Measurements from ENCODE around the gene EDRF1.
"Not testable (repeated sequence)": the region's sequence is repeated elsewhere in the genome, so short reads cannot be mapped to it uniquely, and the experiment has no call there.

EDRF1 gene

GRCh38 chr10:125719173-125720001, at the start of gene EDRF1:
TSS of gene EDRF1 (plus strand) at chr10:125719709. CDS start at chr10:125719808, 99 bp downstream.
- DNase-seq (peak; percentile 98), ATAC-seq (peak; percentile 98)

DNA sequence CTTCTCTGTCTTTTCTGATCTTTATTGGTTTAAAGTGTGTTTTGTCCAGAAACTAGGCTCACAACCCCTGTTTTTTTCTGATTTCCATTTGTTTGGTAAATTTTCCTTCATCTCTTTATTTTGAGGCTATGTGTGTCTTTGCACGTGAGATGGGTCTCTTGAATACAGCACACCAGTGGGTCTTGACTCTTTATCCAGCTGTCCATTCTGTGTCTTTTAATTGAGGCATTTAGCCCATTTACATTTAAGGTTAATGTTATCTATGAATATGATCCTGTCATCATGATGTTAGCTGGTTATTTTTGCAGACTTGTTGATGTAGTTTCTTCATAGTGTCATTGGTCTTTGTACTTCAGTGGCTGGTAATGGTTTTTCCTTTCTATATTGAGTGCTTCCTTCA, 46.6 kb upstream of the EDRF1 start:
- ATAC-seq (no peak), DNase-seq (no peak)

GRCh38 chr10:125679436-125679835, 40.1 kb upstream of the EDRF1 start:
- no peak for DNase-seq
- no peak for ATAC-seq

- DNase-seq (no peak), ATAC-seq (no peak)
These were observed 36.4 kb upstream of the EDRF1 start, which contains the start of gene TEX36 for GRCh38 chr10:125683063-125683462. TSS of gene TEX36 (minus strand) at chr10:125683163. CDS start at chr10:125682989, 174 bp downstream.

GRCh38 chr10:125683821-125684220, 35.7 kb upstream of the EDRF1 start:
- no peak for DNase-seq
- ATAC-seq: no peak

- no peak for ATAC-seq
These were observed 34.9 kb upstream of the EDRF1 start for GRCh38 chr10:125684581-125684980.

GRCh38 chr10:125687507-125688185, 31.9 kb upstream of the EDRF1 start:
- ATAC-seq (no peak), DNase-seq (no peak)

More at GRCh38 chr10:125684581-125684980, 34.9 kb upstream of the EDRF1 start:
- no peak for DNase-seq

DNA sequence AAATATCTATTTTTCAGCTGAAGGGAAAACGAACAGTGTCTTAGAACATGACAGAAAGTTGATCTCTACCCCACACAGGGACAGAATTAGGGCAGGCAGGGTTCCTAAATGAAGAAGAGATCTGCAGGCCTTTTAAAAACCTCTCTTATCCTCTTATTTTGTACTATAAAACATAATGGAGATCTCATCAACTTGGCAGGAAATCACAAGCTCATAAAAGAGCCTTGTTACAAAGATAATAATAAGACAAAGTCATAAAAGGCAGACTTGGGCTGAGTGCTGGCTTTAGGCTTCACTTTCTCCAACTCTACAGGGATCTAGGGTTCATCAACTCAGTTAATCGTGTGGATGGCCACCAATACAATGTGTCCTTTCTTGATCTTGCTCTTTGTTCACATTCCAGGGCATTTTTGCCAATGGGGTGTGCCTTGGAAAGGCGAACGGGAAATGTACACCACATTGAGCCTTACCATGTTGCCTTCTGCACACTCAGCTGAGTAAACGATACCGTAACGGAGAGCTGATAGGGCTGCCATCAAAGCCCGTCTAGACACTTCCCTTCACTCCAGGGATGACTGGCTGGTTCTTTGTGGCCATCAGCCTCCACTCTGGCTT, 29.4 kb upstream of the EDRF1 start:
- ATAC-seq (no peak), DNase-seq (no peak)

DNA sequence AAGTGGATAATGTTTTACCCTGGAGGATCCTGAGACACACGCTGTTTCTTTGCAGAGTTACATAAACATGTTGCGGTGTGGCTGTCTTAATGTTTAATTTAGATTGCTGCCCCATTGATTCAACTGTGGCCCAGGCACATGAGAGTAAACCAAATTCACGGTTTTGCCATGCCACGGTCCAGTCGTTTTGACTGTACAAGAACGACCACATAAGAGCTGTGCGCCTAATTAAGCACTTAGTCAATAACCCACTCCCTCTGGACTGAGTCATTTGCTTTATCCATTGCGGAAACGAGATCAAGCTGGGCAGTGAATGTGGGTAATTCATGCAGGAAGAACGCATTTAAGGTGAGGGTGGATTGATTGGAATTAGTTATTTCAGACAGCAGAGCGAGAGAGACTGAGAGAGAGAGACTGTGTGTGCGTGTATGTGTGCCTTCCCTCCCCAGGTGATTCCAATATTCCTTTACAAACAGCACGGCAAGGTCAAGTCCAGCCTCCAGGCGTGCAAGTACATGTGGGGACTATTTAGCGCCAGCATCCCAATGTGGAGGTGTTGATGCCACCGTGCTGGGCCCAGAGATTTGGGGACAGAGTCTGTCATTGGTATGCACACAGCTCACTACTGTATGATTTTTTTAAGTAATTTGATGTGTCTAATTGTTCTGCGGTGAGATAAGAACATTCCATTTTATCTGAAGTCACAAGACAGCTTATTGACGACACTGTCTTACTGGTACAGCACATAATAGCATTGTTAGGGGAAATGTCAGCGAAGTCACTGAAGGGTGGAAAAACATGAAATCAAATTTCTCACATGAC, 28.1 kb upstream of the EDRF1 start:
- DNase-seq (no peak), ATAC-seq (no peak)

DNA sequence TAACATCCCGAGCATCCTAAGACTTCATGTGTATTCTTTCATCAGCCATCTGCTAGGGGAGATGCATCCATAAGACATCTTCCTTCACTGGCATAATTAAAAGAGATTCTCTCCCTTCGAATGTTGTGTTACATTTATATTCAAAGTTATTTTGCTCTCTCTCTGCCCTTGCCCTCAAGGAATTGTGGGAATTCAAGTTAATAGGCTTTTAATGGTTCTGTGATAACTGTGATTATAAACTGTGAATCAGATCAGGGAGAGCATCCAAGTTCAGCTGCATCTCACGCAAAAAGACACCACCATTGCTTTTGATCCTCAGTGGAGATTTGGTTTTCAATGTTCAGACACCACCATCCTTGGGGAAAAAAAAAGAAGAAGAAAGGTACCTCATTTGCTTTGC, 27.3 kb upstream of the EDRF1 start:
- ATAC-seq: no peak
- no peak for DNase-seq

GRCh38 chr10:125692601-125693523, 26.6 kb upstream of the EDRF1 start:
- DNase-seq: no peak

DNA sequence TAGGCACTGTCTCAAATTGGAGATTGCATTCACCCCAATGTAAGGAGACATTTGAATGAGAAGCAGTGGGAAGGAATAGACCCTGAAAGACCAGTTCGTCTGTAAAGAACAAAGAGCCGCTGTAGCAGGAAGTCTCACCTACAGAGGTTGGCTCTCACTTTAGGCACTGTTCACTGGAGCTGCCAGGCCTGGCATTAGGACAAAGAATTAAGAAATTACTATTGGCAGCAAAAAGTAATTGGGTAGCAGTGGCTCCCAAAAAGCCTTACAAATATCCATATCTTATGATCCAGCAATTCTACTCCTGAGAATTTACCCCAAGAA, 26.0 kb upstream of the EDRF1 start:
- DNase-seq: no peak
- ATAC-seq: no peak

More at GRCh38 chr10:125692601-125693523, 26.6 kb upstream of the EDRF1 start:
- ATAC-seq: no peak

GRCh38 chr10:125694883-125695282, 24.6 kb upstream of the EDRF1 start:
- DNase-seq (no peak), ATAC-seq (no peak)

DNA sequence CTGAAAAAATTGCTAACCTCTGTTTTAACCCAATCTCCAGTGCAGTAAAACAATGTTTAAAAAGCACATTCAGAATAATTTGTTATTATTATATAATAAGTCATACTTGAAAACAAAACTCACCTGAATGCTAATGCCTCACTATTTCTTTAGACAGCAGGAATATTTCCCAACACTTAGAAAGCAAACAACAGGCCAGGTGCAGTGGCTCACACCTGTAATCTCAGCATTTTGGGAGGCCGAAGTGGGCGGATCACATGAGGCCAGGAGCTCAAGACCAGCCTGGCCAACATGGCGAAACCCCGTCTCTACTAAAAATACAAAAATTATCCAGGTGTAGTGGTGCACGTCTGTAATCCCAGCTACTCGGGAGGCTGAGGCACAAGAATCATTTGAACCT, 22.6 kb upstream of the EDRF1 start:
- ATAC-seq, DNase-seq: not testable (repeated sequence)

DNA sequence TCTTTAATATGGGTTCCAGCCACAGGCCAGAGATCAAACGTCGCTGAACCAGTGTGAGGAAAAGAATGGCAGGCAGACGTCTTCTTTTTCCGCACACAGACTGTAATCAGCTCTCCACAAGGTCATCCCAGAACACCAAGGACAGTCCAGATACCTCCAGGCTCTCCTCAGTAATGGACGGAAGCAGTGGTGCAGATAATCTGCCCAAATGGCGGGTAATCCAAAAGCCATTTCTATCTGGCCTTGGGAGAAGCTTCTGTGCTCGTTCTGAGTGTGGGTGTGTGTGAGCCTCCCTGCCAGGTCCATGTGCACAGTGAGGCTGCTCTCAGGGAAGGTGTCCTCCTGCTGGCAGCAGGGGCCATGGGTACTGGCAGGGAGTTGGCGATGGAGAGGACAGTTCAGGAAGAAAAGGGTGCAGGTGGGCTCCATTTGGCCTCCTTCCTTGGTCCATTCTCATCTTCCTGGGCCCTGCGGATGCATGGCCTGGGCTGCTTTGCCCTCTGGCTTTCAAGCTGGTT, 21.0 kb upstream of the EDRF1 start:
- DNase-seq: no peak
- no peak for ATAC-seq

- no peak for ATAC-seq
These were observed 19.9 kb upstream of the EDRF1 start for GRCh38 chr10:125699562-125700143.

GRCh38 chr10:125700355-125700911, 19.1 kb upstream of the EDRF1 start:
- ATAC-seq: no peak
- no peak for DNase-seq

More at GRCh38 chr10:125699562-125700143, 19.9 kb upstream of the EDRF1 start:
- no peak for DNase-seq

DNA sequence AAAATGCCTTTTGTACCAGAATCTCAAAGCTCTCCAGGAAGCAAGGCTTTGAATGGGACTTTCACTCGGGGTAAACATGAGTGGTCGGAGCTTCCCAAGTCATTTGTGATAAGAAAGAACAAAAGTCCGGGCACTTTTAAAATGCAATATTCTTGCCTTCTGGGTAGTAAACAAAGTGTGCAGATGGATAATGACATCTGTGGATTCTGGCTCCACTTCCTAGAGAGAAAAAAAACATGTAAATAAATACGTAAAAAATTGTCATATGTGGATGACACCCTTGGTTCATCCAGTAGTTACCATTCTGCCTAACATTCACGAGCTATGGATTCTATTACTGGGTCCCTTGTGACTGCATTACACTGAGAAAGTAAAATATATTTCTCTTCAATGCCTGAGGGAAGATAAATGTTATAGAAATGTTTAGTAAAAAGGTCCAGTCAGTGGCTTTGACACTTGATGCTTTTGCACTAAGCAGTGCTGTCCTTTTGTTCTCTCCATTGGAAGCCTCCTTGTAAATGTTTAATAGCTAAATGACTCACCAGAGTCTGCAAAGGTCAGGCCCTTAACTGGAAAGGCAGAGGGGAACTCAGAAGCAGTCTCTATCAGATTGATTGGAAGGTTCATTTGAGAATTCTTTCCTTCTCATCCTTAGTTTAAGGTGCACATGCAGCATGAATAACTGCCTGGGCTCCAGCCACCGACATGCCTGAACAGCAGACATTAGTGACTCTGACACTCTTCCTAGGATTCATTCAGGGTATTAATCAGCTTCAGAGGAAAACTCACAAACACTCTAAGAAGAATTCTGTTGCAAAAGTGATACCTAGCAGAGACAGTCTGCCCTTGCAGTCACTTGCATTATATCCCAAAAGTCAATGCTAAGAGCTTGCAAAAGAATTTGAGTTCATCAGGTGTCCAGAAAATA, 11.7 kb upstream of the EDRF1 start:
- DNase-seq (no peak), ATAC-seq (no peak)

DNA sequence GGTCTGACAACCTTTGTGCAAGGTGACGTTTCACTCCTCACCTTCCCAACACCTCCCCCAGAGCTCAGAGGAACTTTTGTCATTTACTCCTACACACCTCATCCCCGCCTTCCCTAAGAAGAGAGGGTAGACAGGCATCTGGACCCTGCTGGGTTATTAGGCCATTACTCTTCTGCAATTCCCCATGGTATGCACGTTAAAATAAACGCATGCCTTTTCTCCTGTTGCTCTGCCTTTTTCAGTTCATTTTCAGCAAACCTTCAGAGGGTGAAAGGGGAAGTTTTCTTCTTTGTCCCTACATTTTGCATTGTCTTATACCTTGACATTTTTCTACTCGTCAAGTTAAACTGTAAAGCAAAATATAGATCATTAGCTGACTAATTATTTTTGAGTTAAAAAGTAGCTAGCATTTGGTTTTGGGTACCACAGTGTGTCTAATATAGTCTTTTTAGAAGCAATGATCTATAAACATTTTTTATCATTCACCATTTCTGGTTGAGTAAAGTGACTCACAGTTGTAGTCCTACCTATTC, 10.5 kb upstream of the EDRF1 start:
- ATAC-seq: no peak
- no peak for DNase-seq
